ENCODE measurements around the gene GPC3. TPM values are rescaled to one million over a fixed set of nuclear protein-coding genes. Genes with fewer than 3 reads are reported as not detected.

The GPC3 gene
- total RNA-seq, 4 donors from 2014 or later = 1.2 to 13.3 (median 8.0) TPM

- no peak for DNase-seq (ENCODE audit: extremely low spot score)
- no peaks in the 10 kb centered on the region for H3K36me3 ChIP-seq
Observed at GRCh38 chrX:133570549-133570948, 414.8 kb downstream of the GPC3 start.

DNA sequence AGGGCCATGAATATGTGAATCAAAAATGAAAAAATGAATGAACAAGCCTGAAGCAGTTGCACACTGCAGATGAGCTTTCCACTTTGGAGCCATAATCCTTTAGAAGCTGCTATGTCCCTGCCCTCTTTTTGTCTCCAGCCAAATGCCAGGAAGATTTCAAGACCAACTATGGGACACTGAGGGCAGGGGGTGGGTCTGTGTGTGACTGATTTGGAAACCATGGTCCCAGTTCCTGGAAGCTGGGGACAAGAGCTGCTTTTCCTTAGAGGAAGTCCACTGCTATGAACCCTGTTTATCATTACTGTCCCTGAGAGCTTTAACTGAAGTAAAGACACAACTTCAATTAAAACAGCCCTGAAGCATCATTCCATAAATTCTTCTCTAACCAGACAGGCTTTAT lies 416.2 kb downstream of the GPC3 start:
- H3K27ac ChIP-seq (replicated peaks in 1 of 4) = no peak overlapping the region
- intact Hi-C loops (cut with DNase I) = no loop called here
- H3K27me3 ChIP-seq = no peaks in the 10 kb centered on the region
- peaks cover 0 to 9% (median 0%) of the 10 kb centered on the region in 4 donors for H3K9me3 ChIP-seq
- DNase-seq (ENCODE audit: extremely low spot score) = no peak
- TF ChIP-seq EP300 (IDR thresholded peaks at IDR 0.05) = no peak
- no peak for TF ChIP-seq CTCF (IDR thresholded peaks at IDR 0.05)
- no peak for TF ChIP-seq POLR2AphosphoS5 (IDR thresholded peaks at IDR 0.05)
- TF ChIP-seq POLR2A (IDR thresholded peaks at IDR 0.05; ENCODE audit: low read depth) = no peak
- no peaks in the 10 kb centered on the region for H3K4me1 ChIP-seq
- H3K36me3 ChIP-seq = no peaks in the 10 kb centered on the region
- H3K4me3 ChIP-seq = no peak overlapping the region

More at GRCh38 chrX:133570549-133570948, 414.8 kb downstream of the GPC3 start:
- H3K27ac ChIP-seq (replicated peaks in 1 of 4) = no peak overlapping the region
- TF ChIP-seq POLR2AphosphoS5 (IDR thresholded peaks at IDR 0.05) (no peak), CTCF (IDR thresholded peaks at IDR 0.05) (no peak), EP300 (IDR thresholded peaks at IDR 0.05) (no peak), POLR2A (IDR thresholded peaks at IDR 0.05; ENCODE audit: low read depth) (no peak)
- intact Hi-C loops (cut with DNase I) = no loop called here
- no peak overlapping the region for H3K4me3 ChIP-seq
- H3K27me3 ChIP-seq = no peaks in the 10 kb centered on the region
- H3K9me3 ChIP-seq = peaks cover 0 to 9% (median 0%) of the 10 kb centered on the region in 4 donors
- H3K4me1 ChIP-seq = no peaks in the 10 kb centered on the region
- 76% methylated on average over 1 of the region's 1 CpG for WGBS

GRCh38 chrX:133568109-133568508 lies 417.3 kb downstream of the GPC3 start:
- no peak overlapping the region for H3K4me3 ChIP-seq
- no peak for TF ChIP-seq EP300 (IDR thresholded peaks at IDR 0.05)
- no peak for TF ChIP-seq CTCF (IDR thresholded peaks at IDR 0.05)
- no peak for TF ChIP-seq POLR2AphosphoS5 (IDR thresholded peaks at IDR 0.05)
- TF ChIP-seq POLR2A (IDR thresholded peaks at IDR 0.05; ENCODE audit: low read depth) = no peak
- intact Hi-C loops (cut with DNase I) = no loop called here
- H3K27ac ChIP-seq (replicated peaks in 1 of 4) = no peak overlapping the region
- no peaks in the 10 kb centered on the region for H3K27me3 ChIP-seq
- WGBS = no CpG with 5 or more reads among the region's 1 CpG
- no peaks in the 10 kb centered on the region for H3K36me3 ChIP-seq
- peaks cover 0 to 7% (median 0%) of the 10 kb centered on the region in 4 donors for H3K9me3 ChIP-seq
- DNase-seq (ENCODE audit: extremely low spot score) = no peak
- H3K4me1 ChIP-seq = no peaks in the 10 kb centered on the region

- H3K27me3 ChIP-seq = no peaks in the 10 kb centered on the region
- no peak for DNase-seq (ENCODE audit: extremely low spot score)
- intact Hi-C loops (cut with DNase I) = no loop called here
- 100% methylated on average over 1 of the region's 1 CpG for WGBS
- H3K4me1 ChIP-seq = no peaks in the 10 kb centered on the region
- H3K27ac ChIP-seq (replicated peaks in 1 of 4) = no peak overlapping the region
- no peak for TF ChIP-seq CTCF (IDR thresholded peaks at IDR 0.05)
- TF ChIP-seq POLR2AphosphoS5 (IDR thresholded peaks at IDR 0.05) = no peak
- TF ChIP-seq POLR2A (IDR thresholded peaks at IDR 0.05; ENCODE audit: low read depth) = no peak
- no peak for TF ChIP-seq EP300 (IDR thresholded peaks at IDR 0.05)
- no peaks in the 10 kb centered on the region for H3K36me3 ChIP-seq
- no peak overlapping the region for H3K4me3 ChIP-seq
- H3K9me3 ChIP-seq = peaks cover 0 to 3% (median 0%) of the 10 kb centered on the region in 4 donors
Observed at GRCh38 chrX:133566876-133567275, 418.5 kb downstream of the GPC3 start.

DNA sequence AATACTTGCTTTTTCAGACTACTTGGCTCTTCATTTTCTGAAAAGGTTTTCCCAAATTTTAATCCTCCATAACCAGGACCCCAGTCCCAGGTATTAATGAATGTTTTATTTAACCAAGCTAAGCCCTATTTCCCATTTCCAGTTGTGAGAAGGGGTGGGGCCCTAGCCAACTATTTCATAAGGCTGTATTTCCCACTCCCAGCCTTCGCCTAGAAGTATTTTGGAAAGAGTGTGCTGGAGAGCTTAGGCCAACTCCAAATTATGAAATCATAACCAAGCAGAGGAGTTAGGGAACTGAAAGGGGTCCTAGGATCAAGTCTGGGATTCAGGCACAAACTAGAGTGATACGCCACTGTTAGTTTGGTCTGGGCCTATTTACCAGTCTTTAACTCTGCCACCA lies 421.7 kb downstream of the GPC3 start:
- no peak overlapping the region for H3K27ac ChIP-seq (replicated peaks in 1 of 4)
- H3K36me3 ChIP-seq = no peaks in the 10 kb centered on the region
- no peak for DNase-seq (ENCODE audit: extremely low spot score)
- H3K9me3 ChIP-seq = no peaks in the 10 kb centered on the region
- intact Hi-C loops (cut with DNase I) = no loop called here
- peaks cover 0 to 6% (median 0%) of the 10 kb centered on the region in 4 donors for H3K4me1 ChIP-seq
- no peak for TF ChIP-seq CTCF (IDR thresholded peaks at IDR 0.05)
- TF ChIP-seq EP300 (IDR thresholded peaks at IDR 0.05) = no peak
- TF ChIP-seq POLR2A (IDR thresholded peaks at IDR 0.05; ENCODE audit: low read depth) = no peak
- TF ChIP-seq POLR2AphosphoS5 (IDR thresholded peaks at IDR 0.05) = no peak
- no peaks in the 10 kb centered on the region for H3K27me3 ChIP-seq
- 89% methylated on average over 2 of the region's 2 CpGs for WGBS
- no peak overlapping the region for H3K4me3 ChIP-seq

Measured in esophagus muscularis mucosa (tissue), 4 donors.